ENCODE data around the gene SACM1L.

The SACM1L gene

DNA sequence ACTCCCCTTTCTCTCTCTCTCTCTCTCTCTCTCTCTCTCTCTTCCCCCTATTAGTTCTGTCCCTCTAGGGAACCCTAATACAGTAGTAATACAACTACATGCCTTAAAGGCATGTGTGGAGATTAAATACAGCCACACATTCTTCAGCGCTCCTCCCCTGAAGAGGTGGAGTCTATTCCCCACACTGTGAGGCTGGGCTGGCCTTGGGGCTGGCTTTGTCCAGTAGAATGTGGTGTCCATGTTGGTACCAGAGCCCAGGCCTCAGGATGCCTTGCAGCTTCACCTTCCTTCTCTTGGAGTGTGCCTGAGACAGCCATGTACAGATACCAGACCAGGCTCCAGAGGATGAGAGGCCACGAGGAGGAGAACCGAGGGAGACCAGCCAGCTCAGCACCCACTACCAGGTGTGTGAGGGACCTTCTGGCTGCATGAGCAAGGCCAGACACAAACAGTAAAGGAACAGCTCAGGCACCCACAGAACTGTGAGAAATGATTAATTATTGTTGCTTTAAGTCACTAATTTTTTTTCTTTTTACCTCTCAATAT, 96.5 kb downstream of the SACM1L start:
- Mint-ChIP-seq H3K4me3 (no peak overlapping the region), H3K9me3 (peaks cover 23% of the 10 kb centered on the region), H3K36me3 (ENCODE audit: low read depth) (peaks cover 10% of the 10 kb centered on the region), H3K27ac (no peak overlapping the region), H3K4me1 (peaks cover 4% of the 10 kb centered on the region), H3K27me3 (ENCODE audit: low read depth, poor library complexity) (peaks cover 12% of the 10 kb centered on the region)
- DNase-seq, result no peak
- TF ChIP-seq, protein P1, sequence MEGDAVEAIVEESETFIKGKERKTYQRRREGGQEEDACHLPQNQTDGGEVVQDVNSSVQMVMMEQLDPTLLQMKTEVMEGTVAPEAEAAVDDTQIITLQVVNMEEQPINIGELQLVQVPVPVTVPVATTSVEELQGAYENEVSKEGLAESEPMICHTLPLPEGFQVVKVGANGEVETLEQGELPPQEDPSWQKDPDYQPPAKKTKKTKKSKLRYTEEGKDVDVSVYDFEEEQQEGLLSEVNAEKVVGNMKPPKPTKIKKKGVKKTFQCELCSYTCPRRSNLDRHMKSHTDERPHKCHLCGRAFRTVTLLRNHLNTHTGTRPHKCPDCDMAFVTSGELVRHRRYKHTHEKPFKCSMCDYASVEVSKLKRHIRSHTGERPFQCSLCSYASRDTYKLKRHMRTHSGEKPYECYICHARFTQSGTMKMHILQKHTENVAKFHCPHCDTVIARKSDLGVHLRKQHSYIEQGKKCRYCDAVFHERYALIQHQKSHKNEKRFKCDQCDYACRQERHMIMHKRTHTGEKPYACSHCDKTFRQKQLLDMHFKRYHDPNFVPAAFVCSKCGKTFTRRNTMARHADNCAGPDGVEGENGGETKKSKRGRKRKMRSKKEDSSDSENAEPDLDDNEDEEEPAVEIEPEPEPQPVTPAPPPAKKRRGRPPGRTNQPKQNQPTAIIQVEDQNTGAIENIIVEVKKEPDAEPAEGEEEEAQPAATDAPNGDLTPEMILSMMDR (IDR thresholded peaks at IDR 0.05), result no peak

DNA sequence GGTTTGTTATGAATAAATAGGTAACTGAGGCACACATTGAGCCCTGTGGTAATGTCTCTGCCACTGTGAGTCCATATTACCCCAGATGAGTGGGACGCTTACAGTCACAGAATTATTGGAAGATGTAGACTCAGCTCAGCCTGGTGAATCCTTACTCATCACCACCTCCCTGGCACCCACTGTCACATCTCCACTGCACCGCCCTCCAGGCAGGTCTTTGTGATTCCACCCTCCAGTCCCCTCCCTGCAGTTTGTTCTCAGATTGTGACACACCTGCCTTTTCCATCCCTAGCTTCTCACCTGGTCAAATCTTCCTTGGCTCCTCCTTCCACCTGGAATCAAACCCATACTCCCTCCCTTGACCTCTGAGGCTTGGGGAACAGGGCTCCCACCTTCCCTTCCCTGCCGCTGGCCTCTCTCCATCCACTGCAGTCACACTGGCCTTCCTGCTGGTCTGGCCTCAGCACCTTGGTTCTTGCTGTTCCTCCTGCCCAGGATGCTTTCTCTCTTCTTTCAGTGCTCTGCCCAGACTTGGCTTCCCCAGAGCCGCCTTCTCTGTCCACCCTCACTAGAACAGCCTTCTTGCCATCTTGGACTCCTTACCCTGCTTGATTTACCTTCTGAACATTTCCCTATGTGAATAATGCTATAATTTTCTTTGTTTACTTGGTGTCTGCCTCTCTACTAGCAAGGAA, 97.8 kb downstream of the SACM1L start:
- Mint-ChIP-seq H3K4me3 (no peak overlapping the region), H3K9me3 (peaks cover 25% of the 10 kb centered on the region), H3K27ac (no peak overlapping the region), H3K27me3 (ENCODE audit: low read depth, poor library complexity) (peaks cover 16% of the 10 kb centered on the region), H3K36me3 (ENCODE audit: low read depth) (peaks cover 10% of the 10 kb centered on the region), H3K4me1 (peaks cover 7% of the 10 kb centered on the region)
- no peak for DNase-seq
- TF ChIP-seq, protein P1 (IDR thresholded peaks at IDR 0.05), result no peak

DNA sequence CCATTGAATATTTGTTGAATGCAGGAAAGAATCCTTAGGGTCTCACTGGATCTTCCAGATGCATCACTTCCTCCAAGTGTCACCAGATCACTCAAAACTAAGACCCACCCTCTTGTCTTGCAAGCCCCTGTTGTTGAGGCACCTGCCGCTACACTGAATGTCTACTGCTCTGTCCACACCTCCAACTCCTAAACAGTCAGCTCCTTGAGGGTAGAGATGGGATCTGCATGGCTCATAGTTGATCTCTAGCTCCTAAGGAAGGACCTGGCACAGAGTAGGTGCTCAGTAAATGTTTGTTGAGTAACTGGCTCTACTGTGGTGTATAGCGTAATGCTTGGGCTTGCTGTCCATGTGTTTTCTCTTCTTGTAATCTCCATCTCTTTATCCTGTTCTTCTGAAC, 98.4 kb downstream of the SACM1L start:
- TF ChIP-seq, protein P1 (IDR thresholded peaks at IDR 0.05), result no peak
- Mint-ChIP-seq H3K4me3 (no peak overlapping the region), H3K9me3 (peaks cover 25% of the 10 kb centered on the region), H3K4me1 (peaks cover 7% of the 10 kb centered on the region), H3K27me3 (ENCODE audit: low read depth, poor library complexity) (peaks cover 21% of the 10 kb centered on the region), H3K27ac (no peak overlapping the region), H3K36me3 (ENCODE audit: low read depth) (peaks cover 10% of the 10 kb centered on the region)
- no peak for DNase-seq

DNA sequence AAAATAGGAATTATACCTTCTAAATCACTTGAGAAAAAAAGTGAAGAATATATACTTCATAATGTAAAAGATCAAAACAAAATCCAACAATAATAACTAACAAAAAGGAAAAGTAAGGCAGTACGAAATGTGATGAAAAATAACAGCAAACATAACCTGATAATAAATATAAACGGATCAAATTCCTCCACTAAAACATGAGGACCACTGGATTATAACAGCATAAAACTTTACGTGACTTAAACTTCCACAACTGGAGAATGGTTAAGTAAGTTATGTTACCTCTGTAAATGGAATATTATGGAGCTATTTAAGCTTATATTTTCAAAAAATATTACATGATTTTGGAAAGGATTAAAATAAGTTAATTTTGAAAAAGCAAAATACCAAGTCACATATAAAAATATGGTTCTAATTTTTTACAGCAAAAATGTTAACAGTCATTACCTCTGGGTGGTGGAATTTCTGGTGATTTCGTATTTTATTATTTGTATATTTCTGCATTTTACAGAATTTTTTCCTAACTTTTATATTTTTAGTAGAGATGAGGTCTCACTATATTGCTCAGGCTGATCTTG, 100.1 kb downstream of the SACM1L start:
- H3K9me3 Mint-ChIP-seq, result peaks cover 23% of the 10 kb centered on the region
- peaks cover 39% of the 10 kb centered on the region for H3K27me3 Mint-ChIP-seq (ENCODE audit: low read depth, poor library complexity)

DNA sequence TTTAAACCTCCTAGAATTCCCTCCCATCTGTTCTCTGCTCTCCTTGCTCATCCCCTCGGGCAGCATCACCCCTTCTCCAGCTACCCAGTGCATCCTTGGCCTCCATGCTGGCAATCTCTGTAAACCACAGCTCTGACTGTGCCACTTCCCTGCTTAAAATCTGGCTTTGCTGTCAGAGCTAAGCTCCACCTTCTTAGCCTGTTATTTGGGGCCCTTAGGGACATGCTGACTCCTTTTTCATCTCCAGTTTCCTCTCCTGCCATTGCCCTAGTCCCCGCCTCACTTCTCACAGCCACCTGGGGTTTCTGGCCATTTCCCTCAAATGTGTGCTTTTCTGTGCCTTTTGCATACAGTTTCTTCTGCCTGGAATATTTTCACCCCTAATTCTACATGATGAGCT, 101.4 kb downstream of the SACM1L start:
- H3K36me3 Mint-ChIP-seq (ENCODE audit: low read depth), result peaks cover 10% of the 10 kb centered on the region
- DNase-seq, result no peak
- H3K9me3 Mint-ChIP-seq, result peaks cover 18% of the 10 kb centered on the region
- TF ChIP-seq, protein P1 (IDR thresholded peaks at IDR 0.05), result no peak
- H3K4me3 Mint-ChIP-seq, result no peak overlapping the region
- peaks cover 11% of the 10 kb centered on the region for H3K4me1 Mint-ChIP-seq
- peak overlapping the region; percentile 0 for H3K27ac Mint-ChIP-seq
- peaks cover 52% of the 10 kb centered on the region for H3K27me3 Mint-ChIP-seq (ENCODE audit: low read depth, poor library complexity)

More for the DNA sequence above, 100.1 kb downstream of the SACM1L start:
- no peak overlapping the region for H3K27ac Mint-ChIP-seq
- peaks cover 7% of the 10 kb centered on the region for H3K4me1 Mint-ChIP-seq
- TF ChIP-seq, protein P1 (IDR thresholded peaks at IDR 0.05), result no peak
- H3K4me3 Mint-ChIP-seq, result no peak overlapping the region
- DNase-seq, result no peak
- peaks cover 10% of the 10 kb centered on the region for H3K36me3 Mint-ChIP-seq (ENCODE audit: low read depth)

Data from nephron progenitor cell (in vitro differentiated cells).